Adipocyte (in vitro differentiated cells): ENCODE results near the gene TTC21A.
A peak's percentile ranks its signal among the peaks of the same experiment; 100 is the strongest.

Source experiments
- DNase-seq: peaks from one replicate; pipeline ENCODE4 v3.0.0-alpha.2; 2015; ENCODE audit warnings: low read depth
- H3K27me3 ChIP-seq: replicated peaks from 2 replicates; pipeline ENCODE4 v1.7.0; 2013; ENCODE audit warnings: mild to moderate bottlenecking, low read length, moderate library complexity; ENCODE audit not compliant: control insufficient read depth, insufficient read depth
- H3K36me3 ChIP-seq: 2 replicates; pipeline ENCODE4 v1.7.0; 2013; ENCODE audit warnings: low read length, mild to moderate bottlenecking, moderate library complexity; ENCODE audit not compliant: control insufficient read depth, insufficient read depth, severe bottlenecking
- H3K4me1 ChIP-seq: 2 replicates; pipeline ENCODE4 v1.7.0; 2013; ENCODE audit warnings: mild to moderate bottlenecking, low read length, moderate library complexity; ENCODE audit not compliant: control insufficient read depth, insufficient read depth
- H3K4me3 ChIP-seq: 2 replicates; pipeline ENCODE4 v1.7.0; 2013; ENCODE audit warnings: mild to moderate bottlenecking, low read length, moderate library complexity
- H3K9ac ChIP-seq: 2 replicates; pipeline ENCODE4 v1.7.0; 2013; ENCODE audit warnings: mild to moderate bottlenecking, low read length, moderate library complexity
- H3K9me3 ChIP-seq: 2 replicates; pipeline ENCODE4 v1.7.0; 2013; ENCODE audit warnings: mild to moderate bottlenecking, low read length, moderate library complexity; ENCODE audit not compliant: control insufficient read depth

Gene TTC21A

DNA sequence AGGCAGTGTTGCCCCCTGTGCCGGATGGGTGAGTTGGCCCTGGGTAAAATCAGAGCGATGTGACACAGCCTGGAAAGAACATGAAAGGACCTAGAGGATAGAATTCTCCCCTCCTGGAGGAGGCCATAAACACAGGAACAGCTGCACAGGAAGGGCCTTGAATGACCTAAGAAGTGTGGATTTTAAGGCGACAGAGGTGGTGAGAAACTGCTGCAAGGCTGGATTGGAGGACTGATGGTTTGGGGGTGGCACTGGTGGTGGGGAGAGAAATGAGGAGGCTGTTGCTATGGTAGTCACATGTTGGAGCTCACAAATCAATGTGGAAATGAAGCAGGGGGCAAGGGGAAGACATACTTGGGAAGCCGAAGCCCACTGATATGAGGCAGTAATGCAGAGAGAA is 71.1 kb downstream of the TTC21A start:
- Histone ChIP-seq H3K4me3 (peak overlapping the region; percentile 78), H3K9me3 (no peaks in the 10 kb centered on the region), H3K36me3 (no peaks in the 10 kb centered on the region), H3K9ac (peak overlapping the region; percentile 83), H3K4me1 (peaks cover 23% of the 10 kb centered on the region), H3K27me3 (no peaks in the 10 kb centered on the region)
- no peak for DNase-seq

DNA sequence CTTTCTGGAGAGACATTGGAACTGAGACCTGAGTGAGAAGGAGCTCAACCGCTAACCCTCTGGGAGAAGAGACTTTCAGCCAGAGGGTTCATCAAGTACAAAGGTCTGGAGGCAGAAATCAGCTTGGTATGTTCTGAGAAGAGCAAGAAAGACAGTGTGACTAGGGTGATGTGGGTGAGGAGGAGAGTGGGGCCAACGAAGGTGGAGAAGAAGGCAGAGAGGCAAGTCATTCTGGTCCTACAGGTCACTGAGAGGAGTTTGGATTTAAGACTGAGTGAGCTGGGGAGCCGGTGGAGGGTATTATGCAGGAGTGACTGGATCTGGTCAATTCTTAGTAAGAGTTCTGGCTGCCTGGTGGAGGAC is 72.7 kb downstream of the TTC21A start:
- H3K4me1 ChIP-seq = peaks cover 31% of the 10 kb centered on the region
- H3K36me3 ChIP-seq = no peaks in the 10 kb centered on the region
- peak overlapping the region; percentile 67 for H3K9ac ChIP-seq
- H3K4me3 ChIP-seq = peak overlapping the region; percentile 75
- no peak for DNase-seq
- H3K9me3 ChIP-seq = no peaks in the 10 kb centered on the region
- no peaks in the 10 kb centered on the region for H3K27me3 ChIP-seq

DNA sequence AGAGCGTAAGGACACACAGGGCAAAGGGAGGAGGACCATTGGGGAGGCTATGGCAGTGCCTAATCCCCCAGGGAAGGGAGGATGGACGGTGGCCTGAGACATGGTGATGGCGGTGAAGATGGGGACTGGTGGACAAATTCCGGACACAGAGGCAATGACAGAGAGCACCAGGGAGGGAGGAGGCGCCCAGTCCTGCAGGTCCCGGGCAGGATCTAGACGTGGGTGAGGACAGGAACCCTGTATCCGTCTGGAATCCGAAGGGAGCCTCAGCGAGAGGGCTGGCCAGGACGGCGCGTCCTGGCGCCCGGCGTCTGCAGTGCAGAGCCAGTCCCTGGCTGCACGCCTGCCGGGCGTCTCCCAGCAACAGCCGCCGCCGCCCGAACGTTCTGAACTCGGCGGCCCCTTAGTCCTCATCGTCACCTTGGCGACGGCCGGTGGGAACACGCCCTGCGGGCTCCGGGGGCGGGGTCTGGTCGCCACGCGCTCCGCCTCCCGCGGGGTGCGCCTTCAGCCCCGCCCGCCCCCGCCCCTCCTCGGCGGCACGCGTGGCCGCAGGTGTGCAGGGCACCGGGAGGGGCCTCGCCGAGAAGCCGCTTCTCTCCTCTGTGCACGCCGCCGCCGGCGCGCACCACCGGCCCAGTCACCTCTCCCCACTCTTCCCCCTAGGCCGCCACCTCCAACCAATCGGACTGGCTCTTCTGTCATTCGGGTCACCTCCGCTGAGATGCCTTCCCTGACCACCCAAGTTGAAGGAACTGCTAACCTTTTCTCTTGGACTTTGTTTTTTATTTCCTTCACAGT is 73.3 kb downstream of the TTC21A start:
- Histone ChIP-seq H3K4me1 (peaks cover 31% of the 10 kb centered on the region), H3K4me3 (peak overlapping the region; percentile 75), H3K9ac (peak overlapping the region; percentile 67), H3K9me3 (no peaks in the 10 kb centered on the region), H3K36me3 (no peaks in the 10 kb centered on the region), H3K27me3 (no peaks in the 10 kb centered on the region)
- DNase-seq = peak; percentile 92

DNA sequence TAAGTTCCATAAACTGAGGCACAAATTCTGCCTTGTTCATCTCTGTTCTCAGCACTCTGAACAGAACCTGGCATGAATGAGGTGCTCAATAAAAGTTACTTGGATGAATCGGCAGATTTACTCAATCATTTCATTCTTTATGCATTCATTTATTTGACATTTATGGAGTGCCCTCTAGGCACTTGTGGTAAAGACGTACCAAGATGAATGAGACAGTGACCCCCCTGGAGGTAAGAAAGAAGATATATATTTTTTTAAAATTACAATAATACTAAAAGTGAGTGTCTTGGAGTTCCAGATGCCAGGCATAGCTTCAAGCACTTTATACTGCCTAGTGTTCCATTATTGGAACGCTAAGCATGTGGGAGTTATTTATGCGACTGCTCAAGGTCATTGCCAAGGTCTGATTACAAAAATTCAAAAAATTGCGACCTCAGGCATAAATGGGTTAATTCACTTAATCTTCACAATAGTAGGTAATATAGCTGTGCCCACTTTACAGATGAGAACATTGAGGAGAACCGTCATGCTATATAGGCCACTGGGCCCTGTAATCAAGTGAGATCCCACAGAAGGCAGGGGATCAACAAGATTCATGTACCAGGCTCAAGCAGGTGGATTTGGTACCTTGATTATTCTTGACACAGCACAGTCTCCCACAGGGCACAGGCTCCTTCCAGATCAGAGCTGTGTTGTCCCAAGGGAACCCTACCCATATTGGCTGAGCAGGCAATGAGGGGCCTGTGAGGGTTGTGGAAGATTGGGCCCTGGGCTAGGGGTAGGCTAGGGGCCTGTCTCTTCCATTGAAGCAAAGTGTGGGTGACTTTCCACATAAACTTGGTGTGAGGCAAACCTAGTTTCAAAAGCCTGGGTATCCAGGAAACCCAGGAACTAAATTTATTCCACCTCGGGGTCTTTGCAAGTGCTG is 74.2 kb downstream of the TTC21A start:
- Histone ChIP-seq H3K4me3 (peak overlapping the region; percentile 75), H3K4me1 (peaks cover 31% of the 10 kb centered on the region), H3K27me3 (no peaks in the 10 kb centered on the region), H3K9me3 (no peaks in the 10 kb centered on the region), H3K36me3 (no peaks in the 10 kb centered on the region), H3K9ac (no peak overlapping the region)
- no peak for DNase-seq

DNA sequence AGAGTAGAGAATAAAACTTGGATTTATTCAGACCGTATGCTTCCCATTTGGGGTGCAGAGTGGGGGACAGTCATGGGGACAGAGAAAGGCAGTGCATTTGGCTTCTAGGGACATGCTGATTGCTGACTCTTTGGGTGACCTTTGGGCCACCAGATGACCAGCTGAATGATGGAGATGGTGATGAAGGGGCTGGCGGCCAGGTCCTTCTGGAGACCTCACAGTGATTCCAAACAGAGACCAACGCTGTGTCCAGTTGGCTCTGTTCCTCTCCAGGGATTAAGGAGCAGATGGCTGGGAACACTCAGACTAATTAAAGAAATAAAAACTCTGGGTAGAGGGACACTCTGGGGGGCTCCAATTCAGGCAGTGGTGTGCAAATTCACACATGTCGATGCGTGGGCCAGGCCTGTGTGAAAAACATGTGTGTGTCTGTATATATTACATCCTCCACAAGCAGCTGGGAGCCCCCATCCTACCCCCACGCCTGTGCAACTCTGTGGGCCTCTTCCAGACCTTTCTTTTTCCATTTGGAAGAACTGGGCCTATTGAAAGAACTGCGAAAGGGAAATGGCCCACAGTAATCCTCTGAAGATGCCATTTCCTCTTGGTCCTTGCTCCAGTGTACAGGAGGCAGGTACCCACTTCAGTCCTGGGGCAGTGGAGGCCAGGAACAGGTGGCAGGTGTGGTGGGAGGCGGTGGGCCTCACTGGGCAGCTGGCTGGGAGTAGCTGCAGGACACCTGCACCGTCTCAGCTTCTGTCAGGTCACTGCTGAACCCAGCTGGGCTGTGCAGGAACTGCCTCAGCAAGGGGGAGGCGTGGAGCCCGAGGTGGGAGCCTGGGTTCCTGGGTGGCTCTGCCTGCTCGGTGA is 76.0 kb downstream of the TTC21A start:
- Histone ChIP-seq H3K27me3 (no peaks in the 10 kb centered on the region), H3K9ac (no peak overlapping the region), H3K4me1 (peaks cover 20% of the 10 kb centered on the region), H3K9me3 (no peaks in the 10 kb centered on the region), H3K36me3 (no peaks in the 10 kb centered on the region), H3K4me3 (no peak overlapping the region)
- DNase-seq = no peak

DNA sequence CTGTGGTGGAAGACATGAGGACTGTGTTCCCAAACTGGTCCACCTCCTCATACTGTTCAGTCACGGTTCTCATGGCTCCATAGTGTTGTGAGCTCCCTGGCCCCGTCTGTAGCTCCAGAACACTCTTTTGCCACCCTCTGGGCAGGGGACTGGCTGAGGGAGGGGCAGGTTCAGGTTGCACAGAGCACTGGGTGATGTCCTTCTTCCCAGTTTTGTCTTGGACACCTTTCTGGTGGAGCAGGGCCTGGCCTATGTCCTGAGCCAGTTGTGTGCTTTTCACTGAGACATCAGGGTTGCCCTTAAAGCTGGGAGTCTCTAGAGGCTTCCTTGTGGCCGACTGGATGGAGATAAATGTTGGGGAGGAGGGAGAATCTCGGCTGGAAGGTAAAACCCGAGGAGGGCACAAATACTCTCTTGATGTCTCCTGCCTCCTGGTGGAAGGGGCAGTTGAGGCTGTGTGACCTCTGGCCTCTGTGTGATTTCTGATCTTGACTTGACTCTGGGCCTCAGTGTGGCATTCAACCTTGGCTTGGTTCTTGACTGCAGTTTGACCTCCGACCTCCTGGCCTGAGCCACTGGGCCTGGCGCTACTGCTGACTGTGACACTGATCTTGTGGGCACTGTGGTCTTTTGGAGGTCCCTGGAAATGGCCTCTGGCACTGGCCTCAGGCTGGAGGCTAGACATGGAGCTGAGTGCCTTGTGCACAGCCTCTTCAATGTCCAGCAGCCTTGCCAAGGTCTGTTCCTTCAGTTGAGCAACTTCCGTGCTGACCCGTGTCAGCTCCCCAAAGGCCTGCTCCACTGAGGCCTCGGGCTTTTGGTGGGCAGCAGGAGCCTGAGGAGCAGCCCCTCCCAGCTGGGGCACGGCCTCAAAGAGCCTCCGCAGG is 76.8 kb downstream of the TTC21A start:
- no peak for DNase-seq
- Histone ChIP-seq H3K4me3 (no peak overlapping the region), H3K4me1 (peaks cover 17% of the 10 kb centered on the region), H3K36me3 (no peaks in the 10 kb centered on the region), H3K9me3 (no peaks in the 10 kb centered on the region), H3K27me3 (no peaks in the 10 kb centered on the region), H3K9ac (no peak overlapping the region)

DNA sequence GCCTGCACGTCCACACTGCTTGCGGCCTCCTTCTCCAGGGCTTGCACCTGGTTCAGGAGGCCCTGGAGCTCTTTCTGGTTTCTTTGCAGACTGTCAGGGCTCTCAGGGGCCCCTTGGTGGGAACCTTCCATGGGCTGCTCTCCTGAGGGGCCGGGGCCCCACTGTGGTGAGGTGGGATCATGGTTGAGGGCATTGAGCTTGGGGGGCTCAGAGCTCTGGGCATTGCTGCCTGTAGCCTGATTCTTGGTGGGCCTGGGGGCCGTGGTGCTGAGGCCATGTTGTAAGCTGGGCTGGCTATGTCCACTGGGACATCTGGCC is 77.4 kb downstream of the TTC21A start:
- no peak overlapping the region for H3K9ac ChIP-seq
- H3K4me1 ChIP-seq = peaks cover 14% of the 10 kb centered on the region
- DNase-seq = no peak
- H3K36me3 ChIP-seq = no peaks in the 10 kb centered on the region
- H3K27me3 ChIP-seq = no peaks in the 10 kb centered on the region
- no peak overlapping the region for H3K4me3 ChIP-seq
- no peaks in the 10 kb centered on the region for H3K9me3 ChIP-seq

DNA sequence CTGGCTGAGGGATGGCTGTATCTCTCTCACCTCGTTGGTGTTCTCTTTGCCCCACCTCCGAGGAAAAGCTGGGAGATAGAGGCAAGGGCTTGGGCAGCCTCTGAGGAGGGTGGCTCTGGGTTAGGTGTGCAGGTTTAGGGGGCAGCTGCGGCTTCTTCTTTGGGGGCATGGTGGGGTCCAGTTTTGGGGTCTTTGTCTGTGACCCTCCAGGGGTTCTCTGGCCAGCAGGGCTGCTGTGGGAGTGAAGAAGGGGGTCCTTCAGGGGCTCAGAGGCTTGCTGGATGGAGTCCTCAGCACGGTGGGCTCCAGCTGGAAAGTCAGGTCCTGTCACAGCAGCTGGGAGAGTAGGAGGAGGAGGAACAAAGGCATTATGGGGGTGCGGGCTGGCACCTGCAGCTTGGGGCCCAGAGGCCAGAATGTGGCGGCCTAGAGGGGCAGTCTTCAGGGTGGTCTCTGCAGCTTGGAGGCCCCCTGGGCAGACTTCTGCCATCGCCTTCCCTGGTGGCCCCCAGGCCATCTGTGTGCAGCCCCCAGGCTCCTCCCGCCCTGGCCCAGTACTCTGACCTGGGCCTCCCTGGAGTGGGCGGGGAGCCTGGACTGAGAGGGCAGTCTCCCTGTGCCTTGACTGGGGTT is 78.0 kb downstream of the TTC21A start:
- Histone ChIP-seq H3K27me3 (no peaks in the 10 kb centered on the region), H3K36me3 (no peaks in the 10 kb centered on the region)

DNA sequence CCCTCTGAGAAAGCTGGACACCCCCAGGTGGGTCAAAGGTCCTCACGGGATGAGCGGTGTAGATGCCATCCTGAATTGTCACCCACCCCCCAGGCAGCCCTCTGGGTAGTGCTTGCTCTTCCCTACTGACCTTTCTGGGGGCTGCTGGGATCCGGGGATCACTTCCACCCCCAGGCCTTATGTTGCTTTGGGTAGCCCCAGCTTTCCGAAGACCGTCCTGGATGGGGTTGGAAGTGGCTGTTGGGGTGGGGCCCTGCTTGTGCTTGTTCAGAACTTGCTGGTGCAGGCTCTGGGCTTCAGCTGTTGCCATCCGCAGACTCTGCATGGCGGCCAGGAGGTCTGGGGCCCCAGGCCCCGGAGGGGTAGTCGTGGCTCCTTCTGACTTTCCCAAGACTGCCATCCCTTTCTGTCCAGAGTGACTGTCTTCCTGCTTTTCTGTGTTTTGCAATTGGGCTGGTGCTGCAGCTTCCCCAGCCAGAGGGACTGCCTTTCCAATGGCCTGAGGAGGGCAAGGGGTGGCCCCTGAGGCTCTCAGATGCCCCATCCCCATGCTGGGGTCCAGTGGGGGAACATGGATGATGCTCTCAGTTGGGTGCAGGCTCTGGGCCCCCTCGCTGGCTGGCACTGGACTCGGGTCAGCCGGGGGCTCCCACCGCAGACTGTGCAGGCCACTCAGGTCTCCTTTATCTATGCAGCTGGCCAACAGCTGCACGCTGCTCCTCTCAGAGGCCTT is 78.6 kb downstream of the TTC21A start:
- no peak overlapping the region for H3K9ac ChIP-seq
- H3K4me3 ChIP-seq = no peak overlapping the region
- H3K36me3 ChIP-seq = no peaks in the 10 kb centered on the region
- H3K27me3 ChIP-seq = no peaks in the 10 kb centered on the region
- DNase-seq = no peak
- H3K9me3 ChIP-seq = no peaks in the 10 kb centered on the region
- H3K4me1 ChIP-seq = peaks cover 8% of the 10 kb centered on the region

More for the DNA sequence above, 78.0 kb downstream of the TTC21A start:
- no peak for DNase-seq
- H3K4me3 ChIP-seq = no peak overlapping the region
- H3K4me1 ChIP-seq = peaks cover 9% of the 10 kb centered on the region
- no peaks in the 10 kb centered on the region for H3K9me3 ChIP-seq
- H3K9ac ChIP-seq = no peak overlapping the region
